Kidney (tissue), 14 donors: Measurements from ENCODE around the gene RCOR2. TPM values are rescaled to one million over a fixed set of nuclear protein-coding genes. Genes with fewer than 3 reads are reported as not detected.

ENCODE experiments used
- DNase-seq, 5 donors: peaks; one replicate each; pipeline ENCODE4 v3.0.0-alpha.2; 2013 to 2020
- FAIRE-seq: peaks from 2 replicates; lab custom pipeline; 2012; peaks lifted over from hg19 to GRCh38; lab: Jason Lieb, UNC
- H3K27ac ChIP-seq, 2 donors: one replicate each; pipeline ENCODE4 v1.7.0; 2013; ENCODE audit warnings: low read depth in 2 of 2, low read length in 2 of 2, inconsistent platforms in 1 of 2
- H3K27me3 ChIP-seq: one replicate; pipeline ENCODE4 v1.7.1; 2013; ENCODE audit warnings: low read length, inconsistent platforms; ENCODE audit not compliant: control insufficient read depth, insufficient read depth
- H3K36me3 ChIP-seq, 3 donors: one replicate each; pipeline versions ENCODE4 v1.7.0 to v1.7.1; 2013; ENCODE audit warnings: low read length in 3 of 3, control low read depth in 1 of 3, inconsistent platforms in 1 of 3; ENCODE audit not compliant: insufficient read depth in 3 of 3, control insufficient read depth in 2 of 3
- H3K4me1 ChIP-seq, 3 donors: one replicate each; pipeline versions ENCODE4 v1.7.0 to v1.7.1; 2013; ENCODE audit warnings: low read length in 3 of 3, inconsistent platforms in 1 of 3, low read depth in 1 of 3; ENCODE audit not compliant: control insufficient read depth in 2 of 3, insufficient read depth in 2 of 3
- H3K4me3 ChIP-seq, 3 donors: one replicate each; pipeline versions ENCODE4 v1.7.0 to v1.8.1; 2013; ENCODE audit warnings: low read length in 3 of 3, control low read depth in 1 of 3, inconsistent platforms in 1 of 3
- H3K9ac ChIP-seq, 3 donors: one replicate each; pipeline versions ENCODE4 v1.7.0 to v1.7.1; 2013; ENCODE audit warnings: low read length in 3 of 3, control low read depth in 1 of 3, inconsistent platforms in 1 of 3
- H3K9me3 ChIP-seq, 3 donors: one replicate each; pipeline versions ENCODE4 v1.7.0 to v1.7.1; 2013; ENCODE audit warnings: low read length in 3 of 3, control low read depth in 1 of 3, inconsistent platforms in 1 of 3; ENCODE audit not compliant: control insufficient read depth in 2 of 3, insufficient read depth in 1 of 3
- intact Hi-C: fragments of 100-400 bp; cut with DNase I; formaldehyde crosslinking; loops from one replicate; pipeline ENCODE4 v1.11.1; 2022
- polyA plus RNA-seq: library from polyadenylated mRNA; stranded (reverse); fragments of 350-450 nt; fragmentation: Illumina TruSeq; extraction: RNeasy Lipid Tissue Mini Kit (QIAGEN cat#74804); gene quantifications from one replicate; pipeline ENCODE4 v1.2.3, GENCODE V29; 2014; ENCODE audit warnings: low read depth, low replicate concordance; ENCODE audit not compliant: insufficient read depth
- total RNA-seq: library from RNA; stranded (reverse); fragmentation: NEBNext Ultra II Directional; extraction: Animal tissue kit (Norgen Biotek cat#: 25700); gene quantifications from one replicate; pipeline ENCODE4 v1.2.1, GENCODE V29; 2021
- TF ChIP-seq, protein P1 (sequence below): IDR thresholded peaks from 3 replicates; pipeline ENCODE4 v1.5.1; 2012; ENCODE audit warnings: mild to moderate bottlenecking, moderate library complexity, borderline replicate concordance; ENCODE audit not compliant: insufficient read depth; ENCODE audit errors: extremely low read depth
- donor health status: control.
- donor health status: control.
- donor health status: control.
- donor health status: control.
- donor health status: control.
- donor health status: DM: yes; HTN: yes; CAD: no.
- donor health status: Normal renal cell carcinoma (clear cell type).

The RCOR2 gene
- total and polyA plus RNA-seq, 2 donors from 2014 or later: 0.76 to 0.86 TPM

DNA sequence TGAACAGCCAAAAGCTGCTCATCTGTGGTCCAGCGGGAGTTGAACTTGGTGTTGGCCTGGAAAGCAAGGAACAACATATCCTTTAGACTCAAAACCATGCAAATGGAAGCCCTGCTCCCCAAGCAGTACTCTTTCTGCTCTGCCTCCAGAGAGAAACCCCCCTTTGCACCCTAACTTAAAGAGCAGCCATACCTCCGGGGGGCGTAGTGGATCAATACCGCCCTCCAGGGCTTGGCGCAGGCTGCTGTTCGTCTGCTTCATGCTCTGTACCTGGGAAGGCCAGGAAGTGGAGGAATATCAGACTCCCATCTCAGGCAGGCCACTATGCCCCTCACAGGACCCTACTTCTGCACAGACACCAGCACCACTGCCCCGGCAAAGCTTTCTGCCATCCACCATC lies 4.3 kb downstream of the RCOR2 start:
- intact Hi-C loops: no loop called here
- Histone ChIP-seq H3K4me1 (peaks cover 0 to 14% (median 0%) of the 10 kb centered on the region in 3 donors), H3K36me3 (peaks cover 0 to 3% (median 2%) of the 10 kb centered on the region in 3 donors), H3K9me3 (no peaks in the 10 kb centered on the region), H3K9ac (no peak overlapping the region), H3K4me3 (no peak overlapping the region), H3K27me3 (no peaks in the 10 kb centered on the region), H3K27ac (no peak overlapping the region)
- TF ChIP-seq, protein P1, sequence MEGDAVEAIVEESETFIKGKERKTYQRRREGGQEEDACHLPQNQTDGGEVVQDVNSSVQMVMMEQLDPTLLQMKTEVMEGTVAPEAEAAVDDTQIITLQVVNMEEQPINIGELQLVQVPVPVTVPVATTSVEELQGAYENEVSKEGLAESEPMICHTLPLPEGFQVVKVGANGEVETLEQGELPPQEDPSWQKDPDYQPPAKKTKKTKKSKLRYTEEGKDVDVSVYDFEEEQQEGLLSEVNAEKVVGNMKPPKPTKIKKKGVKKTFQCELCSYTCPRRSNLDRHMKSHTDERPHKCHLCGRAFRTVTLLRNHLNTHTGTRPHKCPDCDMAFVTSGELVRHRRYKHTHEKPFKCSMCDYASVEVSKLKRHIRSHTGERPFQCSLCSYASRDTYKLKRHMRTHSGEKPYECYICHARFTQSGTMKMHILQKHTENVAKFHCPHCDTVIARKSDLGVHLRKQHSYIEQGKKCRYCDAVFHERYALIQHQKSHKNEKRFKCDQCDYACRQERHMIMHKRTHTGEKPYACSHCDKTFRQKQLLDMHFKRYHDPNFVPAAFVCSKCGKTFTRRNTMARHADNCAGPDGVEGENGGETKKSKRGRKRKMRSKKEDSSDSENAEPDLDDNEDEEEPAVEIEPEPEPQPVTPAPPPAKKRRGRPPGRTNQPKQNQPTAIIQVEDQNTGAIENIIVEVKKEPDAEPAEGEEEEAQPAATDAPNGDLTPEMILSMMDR: no peak
- FAIRE-seq (no peak), DNase-seq (no peak)

DNA sequence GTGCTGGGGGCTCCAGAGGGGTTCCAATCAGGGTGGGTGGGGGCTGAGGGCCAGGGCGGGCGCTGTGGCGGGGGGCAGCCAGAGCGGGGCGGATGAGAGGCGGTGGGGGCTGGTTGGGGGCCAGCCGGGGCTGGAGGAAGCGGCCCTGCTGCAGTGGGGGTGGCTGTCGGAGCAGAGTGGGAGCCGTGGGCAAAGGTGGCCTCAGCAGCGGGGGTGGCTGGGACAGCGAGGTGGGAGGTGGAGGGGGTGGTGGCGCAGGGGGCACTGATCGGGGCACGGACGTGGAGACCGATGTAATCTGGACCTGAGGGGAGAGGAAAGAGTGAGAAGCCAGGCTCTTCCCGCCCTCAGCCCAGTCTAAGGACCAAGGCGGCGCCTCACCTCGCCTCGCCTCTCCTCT lies 5.1 kb downstream of the RCOR2 start:
- Histone ChIP-seq H3K36me3 (peaks cover 0 to 7% (median 6%) of the 10 kb centered on the region in 3 donors), H3K27me3 (no peaks in the 10 kb centered on the region), H3K9ac (no peak overlapping the region), H3K27ac (no peak overlapping the region), H3K4me1 (peaks cover 0 to 12% (median 0%) of the 10 kb centered on the region in 3 donors), H3K4me3 (no peak overlapping the region), H3K9me3 (no peaks in the 10 kb centered on the region)
- DNase-seq: peak in 1 of 5 donors; percentile 68
- TF ChIP-seq, protein P1: no peak
- FAIRE-seq: no peak
- intact Hi-C loops: no loop called here

DNA sequence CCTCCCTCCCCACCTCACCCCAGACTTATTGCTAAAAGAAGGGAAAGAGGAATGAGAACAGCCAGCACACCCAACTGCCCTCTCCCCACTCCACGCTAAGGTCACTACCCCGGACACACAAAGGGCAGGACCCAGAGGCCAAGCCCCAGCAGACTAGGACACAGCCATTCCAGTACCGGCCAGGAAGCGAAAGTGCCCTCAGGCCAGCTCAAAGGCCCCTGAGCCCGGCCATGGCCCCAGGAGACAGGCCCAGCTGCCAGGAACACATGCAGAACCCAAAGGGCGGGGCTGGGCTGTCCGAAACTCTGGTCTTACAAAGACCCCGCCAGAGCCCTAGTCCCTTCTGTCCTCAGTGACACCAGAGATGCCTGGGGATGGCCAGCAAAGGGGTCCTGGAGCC lies 5.5 kb downstream of the RCOR2 start:
- TF ChIP-seq, protein P1: no peak
- no peak for FAIRE-seq
- DNase-seq: peak in 2 of 5 donors; percentile 65 to 68
- intact Hi-C loops: no loop called here
- H3K4me3 ChIP-seq: no peak overlapping the region
- peaks cover 0 to 9% (median 0%) of the 10 kb centered on the region in 3 donors for H3K4me1 ChIP-seq
- H3K27ac ChIP-seq: no peak overlapping the region
- no peaks in the 10 kb centered on the region for H3K9me3 ChIP-seq
- H3K9ac ChIP-seq: no peak overlapping the region
- no peaks in the 10 kb centered on the region for H3K27me3 ChIP-seq
- peaks cover 0 to 8% (median 7%) of the 10 kb centered on the region in 3 donors for H3K36me3 ChIP-seq

DNA sequence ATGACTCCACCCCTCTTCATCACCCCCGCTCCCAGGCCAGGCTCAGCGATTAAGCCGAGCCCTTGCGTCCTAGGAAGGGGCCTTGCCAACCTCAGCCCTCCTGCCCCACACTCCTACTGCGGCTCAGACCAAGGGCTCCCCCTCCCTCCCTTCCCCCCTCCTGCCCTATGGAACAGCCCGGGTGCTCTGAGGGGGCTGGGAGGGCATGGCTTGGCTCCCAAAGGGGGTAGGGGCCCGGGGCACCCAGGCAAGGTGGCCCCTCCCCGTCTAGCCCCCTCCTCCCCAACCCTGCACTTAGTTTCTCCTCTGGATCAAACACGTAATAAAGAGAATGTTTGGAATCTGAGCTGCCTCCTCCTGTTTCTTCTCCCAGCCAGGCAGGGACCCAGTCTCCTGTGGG lies 6.3 kb downstream of the RCOR2 start:
- peaks cover 0 to 8% (median 7%) of the 10 kb centered on the region in 3 donors for H3K36me3 ChIP-seq

More for the DNA sequence above, 6.3 kb downstream of the RCOR2 start:
- no peak overlapping the region for H3K27ac ChIP-seq
- intact Hi-C loops: no loop called here
- no peak for FAIRE-seq
- H3K27me3 ChIP-seq: no peaks in the 10 kb centered on the region
- no peak overlapping the region for H3K4me3 ChIP-seq
- peaks cover 0 to 3% (median 0%) of the 10 kb centered on the region in 3 donors for H3K4me1 ChIP-seq
- TF ChIP-seq, protein P1: no peak
- no peak overlapping the region for H3K9ac ChIP-seq
- DNase-seq: peak in 3 of 5 donors; percentile 32 to 71 (median 68)
- no peaks in the 10 kb centered on the region for H3K9me3 ChIP-seq
